SU-DHL-6 (cell line): Measurements from ENCODE around the gene IL17REL.

Source experiments
- H2AFZ ChIP-seq: fragments of 200-600 bp; sonication (generic); 2 replicates; pipeline ENCODE4 v1.6.1; 2014; ENCODE audit warnings: low read depth, mild to moderate bottlenecking, moderate library complexity, mixed read lengths, antibody characterized with exemption, low read length; ENCODE audit not compliant: severe bottlenecking
- H3F3A ChIP-seq: fragments of 200-600 bp; shearing (Covaris generic); 2 replicates; pipeline ENCODE4 v1.6.0; 2016; ENCODE audit warnings: antibody characterized with exemption, mild to moderate bottlenecking; ENCODE audit not compliant: insufficient read depth
- H3K27ac ChIP-seq: fragments of 200-600 bp; sonication (generic); 2 replicates; pipeline ENCODE4 v1.5.1; 2016; ENCODE audit warnings: low read depth, mild to moderate bottlenecking, low read length, moderate library complexity, mixed read lengths
- H3K27me3 ChIP-seq: fragments of 200-600 bp; sonication (generic), shearing (Covaris generic); 2 replicates; pipeline ENCODE4 v1.6.0; 2014; ENCODE audit warnings: mild to moderate bottlenecking, low read length
- H3K36me3 ChIP-seq: fragments of 200-600 bp; sonication (generic); 2 replicates; pipeline ENCODE4 v1.6.1; 2014; ENCODE audit warnings: mild to moderate bottlenecking, low read length, mixed read lengths
- H3K4me2 ChIP-seq: fragments of 300-600, 200-600 bp; shearing (Covaris generic), sonication (generic); 2 replicates; pipeline ENCODE4 v1.6.0; 2014; ENCODE audit warnings: low read length, low read depth, mild to moderate bottlenecking; ENCODE audit not compliant: poor library complexity, severe bottlenecking
- H3K4me3 ChIP-seq: fragments of 200-600 bp; sonication (generic); 2 replicates; pipeline ENCODE4 v1.5.1; 2014; ENCODE audit warnings: antibody characterized with exemption, low read length, mild to moderate bottlenecking, mixed read lengths; ENCODE audit not compliant: insufficient read depth, poor library complexity, severe bottlenecking
- H3K79me2 ChIP-seq: fragments of 200-600 bp; sonication (generic); 2 replicates; pipeline ENCODE4 v1.6.1; 2014; ENCODE audit warnings: mild to moderate bottlenecking, low read length, moderate library complexity; ENCODE audit not compliant: insufficient read depth
- H3K9ac ChIP-seq: fragments of 200-600 bp; sonication (generic); 2 replicates; pipeline ENCODE4 v1.7.0; 2014; ENCODE audit warnings: mild to moderate bottlenecking, low read length
- H3K9me2 ChIP-seq: fragments of 200-600 bp; sonication (generic); replicated peaks from 2 replicates; pipeline ENCODE4 v1.6.1; 2014; ENCODE audit warnings: low read length; ENCODE audit not compliant: insufficient read depth
- H3K9me3 ChIP-seq: fragments of 200-600 bp; sonication (generic); 2 replicates; pipeline ENCODE4 v1.6.1; 2014; ENCODE audit warnings: low read length, mixed read lengths; ENCODE audit not compliant: insufficient read depth
- H4K20me1 ChIP-seq: fragments of 200-600 bp; sonication (generic); 2 replicates; pipeline ENCODE4 v1.6.1; 2014; ENCODE audit warnings: low read depth, mild to moderate bottlenecking, antibody characterized with exemption, low read length, moderate library complexity, mixed read lengths
- CTCF ChIP-seq: fragments of 200-600 bp; sonication (generic); IDR thresholded peaks from one replicate; pipeline ENCODE4 v1.5.1; 2017; ENCODE audit warnings: antibody characterized with exemption, mild to moderate bottlenecking, low read length, moderate library complexity; ENCODE audit not compliant: insufficient read depth, poor library complexity, severe bottlenecking
- EZH2phosphoT487 ChIP-seq: fragments of 200-600 bp; sonication (generic), shearing (Covaris generic); conservative IDR thresholded peaks from 2 replicates; pipeline ENCODE4 v1.6.1; 2018; ENCODE audit warnings: mild to moderate bottlenecking, antibody characterized with exemption, low read length, moderate library complexity, mixed read lengths

Gene IL17REL

DNA sequence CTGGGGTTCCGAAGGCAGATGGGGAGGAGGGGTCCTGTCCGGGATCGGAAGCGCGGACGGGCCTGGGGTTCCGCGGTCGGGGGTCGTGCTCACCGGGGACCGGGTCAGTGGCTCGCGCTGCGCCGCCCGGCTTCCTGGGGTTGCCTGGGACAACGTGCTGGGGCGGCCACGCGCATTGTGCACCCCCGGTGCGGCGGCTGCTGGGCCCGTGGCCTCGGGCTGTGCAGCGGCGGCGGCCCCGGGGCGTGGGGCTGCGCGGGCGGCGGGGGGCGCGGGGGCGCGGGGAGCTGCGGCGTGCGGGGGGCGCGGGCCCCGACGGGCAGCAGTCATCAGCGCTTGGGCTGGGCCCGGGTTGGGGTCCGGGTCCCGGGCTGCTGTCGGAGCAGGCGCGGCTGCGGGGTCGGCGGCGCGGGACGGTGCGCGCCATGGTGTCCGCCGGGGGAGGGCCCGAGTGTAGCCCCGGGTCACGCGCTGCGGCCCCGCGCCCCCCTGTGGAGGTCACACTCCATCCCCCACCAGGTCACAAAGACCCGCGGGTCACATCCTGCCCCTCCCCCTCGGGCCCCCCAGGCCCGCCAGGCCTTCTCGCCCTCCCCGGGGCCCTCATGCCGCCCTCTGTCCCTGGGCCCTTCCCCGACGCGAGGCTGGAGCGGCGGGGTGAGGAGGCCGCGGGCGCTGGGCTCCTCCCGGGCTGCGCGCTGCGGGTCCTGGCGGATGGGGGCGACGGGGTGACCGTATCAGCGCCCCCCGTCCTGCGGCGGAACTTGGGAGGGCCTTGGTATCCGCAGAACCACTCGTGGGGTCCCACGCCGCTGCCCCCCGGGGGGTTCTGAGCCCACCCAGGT lies 45.7 kb upstream of the IL17REL start, which contains the start of gene TTLL8:
Gene TTLL8, minus strand, starts transcription at position 238 of the 845 bp plus-strand sequence.
- no peaks in the 10 kb centered on the region for H3K79me2 ChIP-seq
- no peak within 1 kb of the TSS for H3K4me2 ChIP-seq
- no peak within 1 kb of the TSS for H3K4me3 ChIP-seq
- no peak within 1 kb of the TSS for H3K27ac ChIP-seq
- TF ChIP-seq CTCF (no peak), EZH2phosphoT487 (no peak)
- H3K9me3 ChIP-seq = peaks cover 5% of the 10 kb centered on the region; the same call in 1 of the 2 replicates
- no peak within 1 kb of the TSS for H2AFZ ChIP-seq
- H3F3A ChIP-seq = no peaks in the 10 kb centered on the region
- H4K20me1 ChIP-seq = no peaks in the 10 kb centered on the region
- H3K9ac ChIP-seq = no peak within 1 kb of the TSS
- no peaks in the 10 kb centered on the region for H3K27me3 ChIP-seq
- no peaks in the 10 kb centered on the region for H3K36me3 ChIP-seq
- no peaks in the 10 kb centered on the region for H3K9me2 ChIP-seq

- no peak for TF ChIP-seq CTCF
- no peak for TF ChIP-seq EZH2phosphoT487
- Histone ChIP-seq H3K27me3 (no peaks in the 10 kb centered on the region), H3K27ac (no peak overlapping the region), H2AFZ (no peak overlapping the region), H3F3A (no peaks in the 10 kb centered on the region), H3K4me3 (no peak overlapping the region), H3K36me3 (no peaks in the 10 kb centered on the region), H3K79me2 (no peaks in the 10 kb centered on the region), H3K4me2 (no peak overlapping the region), H3K9me2 (no peaks in the 10 kb centered on the region), H3K9ac (no peak overlapping the region), H4K20me1 (no peaks in the 10 kb centered on the region), H3K9me3 (peaks cover 5% of the 10 kb centered on the region; the same call in 1 of the 2 replicates)
Observed at GRCh38 chr22:50057278-50058060, 44.9 kb upstream of the IL17REL start.

DNA sequence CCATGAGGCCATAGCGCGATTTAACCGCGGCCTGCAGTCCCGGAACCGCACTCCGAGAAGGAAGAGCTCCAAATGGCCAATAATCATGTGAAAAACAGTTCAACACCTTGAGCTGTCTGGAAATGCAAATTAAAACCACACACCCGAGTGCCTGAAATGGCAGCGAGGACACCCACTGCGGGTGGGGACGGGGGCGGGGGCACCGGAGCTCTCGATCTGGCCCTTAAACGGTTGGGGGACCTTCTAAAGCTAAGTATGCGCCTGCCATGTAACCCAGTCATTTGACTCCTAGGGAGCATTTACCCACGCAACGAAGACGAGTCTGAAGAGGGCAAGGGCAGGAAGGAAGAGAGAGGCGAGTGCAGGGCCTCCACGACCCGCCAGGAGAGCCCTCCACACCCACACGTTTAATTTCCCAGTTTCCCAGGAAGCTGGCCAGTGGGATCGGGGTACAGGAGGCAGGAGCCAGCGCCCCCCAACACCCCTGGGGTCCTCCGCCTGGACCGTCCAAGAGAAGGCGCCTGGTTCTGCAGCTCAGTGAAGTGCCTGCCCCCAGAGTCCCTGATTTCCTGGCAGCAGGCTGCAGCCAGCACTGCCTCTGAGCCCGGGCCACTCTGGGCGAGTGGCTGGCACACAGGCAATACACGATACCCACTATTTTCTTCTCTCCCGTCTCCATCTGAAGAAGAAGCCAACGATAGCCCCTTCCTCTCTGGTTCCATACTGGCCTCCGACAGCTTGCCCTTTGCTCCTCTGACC lies 43.8 kb upstream of the IL17REL start:
- Histone ChIP-seq H3F3A (no peaks in the 10 kb centered on the region), H3K4me3 (no peak overlapping the region), H3K36me3 (no peaks in the 10 kb centered on the region), H3K27me3 (no peaks in the 10 kb centered on the region), H3K9me3 (peaks cover 5% of the 10 kb centered on the region; the same call in 1 of the 2 replicates), H3K9ac (no peak overlapping the region), H3K4me2 (no peak overlapping the region), H3K79me2 (no peaks in the 10 kb centered on the region), H2AFZ (no peak overlapping the region), H3K9me2 (no peaks in the 10 kb centered on the region), H4K20me1 (no peaks in the 10 kb centered on the region), H3K27ac (no peak overlapping the region)
- TF ChIP-seq CTCF = no peak
- TF ChIP-seq EZH2phosphoT487 = no peak
